Effector CD8-positive, alpha-beta T cell (primary cell): ENCODE results near the gene RAD1.
"Not testable (repeated sequence)": the region's sequence is repeated elsewhere in the genome, so short reads cannot be mapped to it uniquely, and the experiment has no call there.

Source experiments
- DNase-seq: peaks from one replicate; lab custom pipeline; 2025; lab: John Stamatoyannopoulos, UW
- total RNA-seq, 4 experiments: gene quantifications; one replicate each; lab custom pipeline; 2026; lab: John Stamatoyannopoulos, UW

Gene RAD1, protein sequence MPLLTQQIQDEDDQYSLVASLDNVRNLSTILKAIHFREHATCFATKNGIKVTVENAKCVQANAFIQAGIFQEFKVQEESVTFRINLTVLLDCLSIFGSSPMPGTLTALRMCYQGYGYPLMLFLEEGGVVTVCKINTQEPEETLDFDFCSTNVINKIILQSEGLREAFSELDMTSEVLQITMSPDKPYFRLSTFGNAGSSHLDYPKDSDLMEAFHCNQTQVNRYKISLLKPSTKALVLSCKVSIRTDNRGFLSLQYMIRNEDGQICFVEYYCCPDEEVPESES
- 29.7 to 44.9 (median 37.8) reads per million in 4 experiments for total RNA-seq

- peak; percentile 78 for DNase-seq
Measured at GRCh38 chr5:34915139-34915855, at the start of gene RAD1, which contains the start of gene BRIX1. Gene RAD1, minus strand, starts transcription at chr5:34915504. Its CDS starts 612 bp downstream, at chr5:34914892. Gene BRIX1, plus strand, starts transcription at chr5:34915711. Its CDS starts 28 bp downstream, at chr5:34915739.

DNA sequence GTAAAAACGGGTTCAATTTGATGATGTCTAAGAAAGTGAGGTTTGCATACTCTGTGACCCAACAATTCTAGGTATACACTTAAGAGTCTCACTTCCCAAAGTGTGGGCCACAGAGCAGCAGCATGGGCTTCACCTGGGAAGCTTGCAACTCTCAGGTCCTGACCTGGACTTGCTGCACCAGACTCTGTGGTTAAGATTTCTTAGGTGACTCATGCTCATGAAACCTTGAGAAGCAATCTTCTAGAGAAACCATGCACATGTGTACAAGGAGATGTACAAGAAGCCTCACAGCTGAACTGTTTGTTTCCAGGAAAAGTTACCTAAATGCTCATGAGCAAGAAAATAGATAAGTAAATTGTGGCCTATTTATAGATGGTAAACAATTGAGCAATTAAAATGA is 44.0 kb upstream of the RAD1 start:
- no peak for DNase-seq

- no peak for DNase-seq
Measured at GRCh38 chr5:34957857-34958690, 42.8 kb upstream of the RAD1 start.

GRCh38 chr5:34957321-34957720 is 42.0 kb upstream of the RAD1 start:
- DNase-seq, result no peak

- no peak for DNase-seq
Measured at GRCh38 chr5:34944460-34945047, 29.2 kb upstream of the RAD1 start.

DNA sequence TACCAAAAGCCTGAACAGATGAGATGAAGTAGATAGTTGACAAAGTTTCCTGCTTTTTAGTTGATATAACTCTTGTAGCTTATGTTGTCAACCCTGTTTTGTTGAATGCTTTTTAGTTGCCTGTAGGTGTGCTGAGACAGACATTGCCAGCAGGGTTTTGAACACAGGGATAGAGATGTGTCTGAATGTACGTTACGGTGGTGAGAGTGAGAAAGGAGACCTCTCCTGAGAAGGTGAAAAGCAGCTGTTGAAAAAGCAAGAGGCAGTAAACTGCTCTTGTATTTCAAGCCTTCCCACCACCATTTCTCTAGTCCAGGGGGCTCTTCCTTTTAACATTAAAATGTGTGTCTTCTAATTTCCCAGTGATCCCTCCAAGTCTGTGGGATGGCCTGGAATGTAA is 28.7 kb upstream of the RAD1 start:
- no peak for DNase-seq

DNA sequence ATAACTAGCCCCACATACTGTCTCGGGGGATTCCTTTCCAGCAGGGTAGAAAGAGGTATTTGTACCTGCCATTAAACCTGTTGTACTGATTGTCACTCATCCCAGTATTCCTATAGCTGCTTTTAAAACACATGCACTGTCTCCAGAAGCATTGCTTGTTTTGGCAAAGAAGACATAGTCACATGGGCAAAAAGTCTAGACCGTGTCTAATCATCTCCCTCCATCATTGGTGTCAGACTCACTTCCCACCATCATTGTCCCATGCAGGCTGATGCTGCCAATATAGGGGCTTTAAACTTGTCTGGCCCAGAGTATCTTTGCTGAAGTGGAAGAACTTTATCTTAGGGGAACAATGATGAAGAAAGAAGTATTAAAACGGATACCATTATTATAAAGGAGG is 26.6 kb upstream of the RAD1 start:
- no peak for DNase-seq

DNA sequence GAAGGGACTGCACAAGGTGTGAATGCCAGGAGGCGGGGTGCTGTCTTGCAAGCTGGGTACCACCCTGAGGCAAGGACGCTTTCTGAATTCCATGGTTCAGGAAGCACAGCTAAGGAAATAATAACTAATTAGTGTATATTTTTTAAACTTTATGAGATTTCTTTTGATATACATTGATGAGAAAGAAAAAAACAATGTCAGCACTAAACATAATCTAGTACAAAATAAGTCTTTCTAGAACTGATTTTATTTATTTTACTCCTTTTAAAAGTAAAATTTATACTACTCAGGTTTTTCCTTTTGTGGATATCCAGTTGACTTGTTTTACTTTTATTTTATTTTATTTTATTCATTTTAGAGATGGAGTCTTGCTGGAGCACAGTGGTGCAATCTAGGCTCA is 17.6 kb upstream of the RAD1 start:
- no peak for DNase-seq

- no peak for DNase-seq
Measured at GRCh38 chr5:34930870-34931269, 15.6 kb upstream of the RAD1 start.

GRCh38 chr5:34930462-34930844 is 15.1 kb upstream of the RAD1 start:
- DNase-seq, result no peak

DNA sequence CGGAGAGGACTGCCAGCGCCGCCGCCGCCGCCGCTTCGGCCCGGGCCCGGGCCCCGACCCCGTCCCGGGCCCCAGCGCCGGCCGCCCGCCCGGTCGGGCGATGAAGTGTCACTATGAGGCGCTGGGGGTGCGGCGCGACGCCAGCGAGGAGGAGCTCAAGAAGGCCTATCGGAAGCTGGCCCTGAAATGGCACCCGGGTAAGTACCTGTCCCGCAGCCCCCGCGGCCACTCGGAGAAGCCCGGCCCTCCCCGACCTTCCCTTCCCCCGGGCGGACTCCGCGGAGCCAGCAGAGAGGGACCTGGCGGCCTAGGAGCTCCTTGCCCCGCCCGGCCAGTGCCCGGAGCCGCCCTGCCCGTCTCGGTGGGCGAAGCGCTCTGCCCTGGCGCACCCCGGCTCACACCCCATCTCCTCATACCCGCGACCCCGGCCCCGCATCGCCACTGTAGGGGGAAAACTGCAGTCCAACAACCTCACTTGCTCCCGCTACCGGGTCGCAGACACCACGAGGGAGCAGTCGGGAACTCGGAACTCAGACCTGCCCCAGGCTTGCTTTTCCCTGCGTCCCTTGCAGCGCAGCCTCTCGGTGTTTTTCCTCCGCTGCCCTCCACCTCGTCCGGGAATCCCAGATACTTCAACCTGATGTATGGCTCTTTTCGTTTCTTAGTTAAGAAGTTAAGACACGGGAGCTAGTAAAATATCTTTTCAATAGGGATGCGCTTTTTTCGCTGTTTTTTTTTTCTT is 14.6 kb upstream of the RAD1 start:
- peak; percentile 64 for DNase-seq

GRCh38 chr5:34929134-34929719 is 13.9 kb upstream of the RAD1 start, which contains the start of gene DNAJC21:
Gene DNAJC21, plus strand, starts transcription at chr5:34929559. Its CDS starts 261 bp downstream, at chr5:34929820.
- DNase-seq, result peak; percentile 94

DNA sequence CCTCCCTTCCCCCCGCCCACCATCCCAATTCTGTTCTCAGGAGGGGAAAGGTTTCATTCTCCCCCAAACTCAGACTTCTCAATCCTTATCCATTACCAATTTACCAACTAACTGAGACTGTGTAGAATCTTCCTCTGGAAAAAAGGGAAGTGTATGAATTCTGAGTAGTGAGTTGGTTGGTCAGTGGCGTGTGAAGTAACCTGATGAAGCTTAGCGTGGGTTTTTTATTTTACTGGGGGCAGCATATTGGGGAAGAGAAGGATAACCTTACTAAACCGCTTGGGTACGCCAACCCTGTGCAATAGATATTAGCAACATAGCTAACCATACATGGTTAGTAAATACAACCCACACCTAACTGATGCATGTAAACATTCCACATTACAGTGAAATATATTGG is 13.0 kb upstream of the RAD1 start:
- DNase-seq, result no peak

DNA sequence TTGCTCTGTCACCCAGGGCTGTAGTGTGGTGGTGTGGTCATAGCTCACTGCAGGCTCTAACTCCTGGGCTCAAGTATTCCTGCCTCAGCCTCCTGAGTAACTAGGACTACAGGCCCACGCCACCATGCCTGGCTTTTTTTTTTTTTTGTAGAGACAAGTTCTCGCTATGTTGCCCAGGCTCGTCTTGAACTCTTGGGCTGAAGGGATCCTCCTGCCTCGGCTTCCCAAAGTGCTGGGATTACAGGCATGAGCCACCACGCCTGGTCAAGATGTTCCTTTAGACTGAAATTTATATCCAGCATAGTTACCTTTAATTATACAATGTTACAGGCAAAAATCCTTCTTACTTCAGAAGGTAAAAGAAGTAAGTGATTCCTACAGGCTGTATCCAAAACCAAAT is 12.5 kb upstream of the RAD1 start:
- no peak for DNase-seq

DNA sequence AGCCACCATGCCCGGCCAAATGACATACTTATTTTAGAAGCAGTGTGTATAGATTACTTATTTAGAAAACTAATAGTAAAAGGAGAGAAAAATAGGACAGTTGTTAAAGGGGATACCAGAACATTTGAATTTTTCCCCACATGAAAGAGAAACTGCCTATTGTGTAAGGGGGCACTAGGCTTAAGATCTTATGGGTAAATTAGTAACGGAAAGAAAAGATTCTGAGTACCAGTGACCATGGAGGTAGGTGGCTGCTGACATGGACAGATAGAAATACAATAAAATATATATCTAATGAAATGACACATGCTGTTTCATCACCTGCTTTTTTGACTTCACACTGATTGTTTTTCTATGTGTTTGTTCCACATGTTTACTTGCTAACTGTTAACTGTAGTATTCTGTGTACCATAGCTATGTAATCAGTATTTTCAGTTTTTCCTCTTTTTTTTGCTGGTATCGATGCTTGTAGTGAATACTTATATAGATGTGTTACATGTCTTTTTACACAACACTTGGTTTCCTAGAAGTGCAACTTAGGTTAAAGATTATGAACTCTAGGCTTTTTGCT is 11.1 kb upstream of the RAD1 start:
- DNase-seq, result no peak

DNA sequence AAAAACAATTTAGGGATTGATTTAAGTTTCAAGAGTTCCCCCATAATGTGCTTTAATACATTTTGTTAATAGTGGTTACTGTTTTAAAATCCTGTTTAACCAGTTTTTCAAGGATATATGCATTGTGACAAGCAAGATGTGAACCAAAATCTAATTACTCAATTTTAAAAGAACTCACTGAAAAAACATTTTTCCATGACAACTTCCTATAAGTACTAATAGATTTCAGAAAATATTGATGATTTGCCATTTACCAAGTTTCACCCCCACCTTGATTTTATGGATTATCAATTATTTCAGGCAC is 9.1 kb upstream of the RAD1 start:
- DNase-seq, result no peak

DNA sequence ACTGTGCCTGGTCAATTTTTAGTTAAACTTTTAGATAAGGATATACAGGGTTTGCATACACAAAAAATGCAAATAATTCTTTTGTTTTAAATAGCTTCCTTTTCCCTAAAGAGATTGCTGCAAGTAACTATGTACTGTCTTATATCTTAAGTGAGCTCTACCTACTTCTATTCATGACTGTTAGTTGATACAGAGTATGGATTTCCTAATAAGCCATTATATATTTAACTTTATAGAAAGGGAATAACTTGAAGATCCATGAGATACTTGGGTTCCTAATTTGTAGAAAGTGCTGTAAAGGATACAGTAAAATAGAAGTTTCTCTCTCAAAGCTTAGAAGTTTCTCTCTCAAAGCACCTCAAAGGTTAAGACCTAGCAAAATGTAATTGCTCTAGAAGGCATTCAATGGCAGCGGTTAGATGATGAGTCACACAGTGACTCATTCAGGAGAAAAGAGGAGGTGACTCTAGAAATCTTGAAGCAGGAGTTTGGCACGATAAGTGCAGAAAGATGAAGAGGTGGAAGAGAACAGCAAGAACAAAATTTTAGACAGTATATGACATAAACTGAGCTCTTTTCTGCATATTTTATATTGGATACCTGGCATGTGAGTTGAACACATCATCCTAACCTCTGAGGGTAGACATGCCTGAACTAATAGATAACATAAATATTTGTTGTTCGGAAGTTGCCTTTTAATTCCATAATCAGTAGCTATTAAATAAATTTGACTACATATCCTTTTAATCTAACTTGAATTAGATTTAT is 8.6 kb upstream of the RAD1 start:
- no peak for DNase-seq

- DNase-seq, result not testable (repeated sequence)
Measured at GRCh38 chr5:34923256-34923655, 8.0 kb upstream of the RAD1 start.

GRCh38 chr5:34919077-34919476 is 3.8 kb upstream of the RAD1 start:
- DNase-seq, result no peak

GRCh38 chr5:34918025-34918424 is 2.7 kb upstream of the RAD1 start:
- no peak for DNase-seq
